NCI-H2171 treated with DMSO at 0.1 percent for 48 hours (cell line): ENCODE results near the gene TCERG1L.

Experiments used
- DNase-seq: peaks from one replicate; lab custom pipeline; 2025; lab: John Stamatoyannopoulos, UW

Gene TCERG1L

GRCh38 chr10:131067690-131068089, 243.8 kb downstream of the TCERG1L start:
- DNase-seq = no peak

- no peak for DNase-seq
Observed at GRCh38 chr10:131065673-131066305, 245.7 kb downstream of the TCERG1L start.

- no peak for DNase-seq
Observed at GRCh38 chr10:131063311-131063710, 248.2 kb downstream of the TCERG1L start.

GRCh38 chr10:131062621-131063260, 248.8 kb downstream of the TCERG1L start:
- no peak for DNase-seq

- DNase-seq = no peak
Observed at GRCh38 chr10:131061216-131061615, 250.3 kb downstream of the TCERG1L start.

GRCh38 chr10:131059881-131060280, 251.6 kb downstream of the TCERG1L start:
- DNase-seq = no peak

- no peak for DNase-seq
Observed at GRCh38 chr10:131058799-131059198, 252.7 kb downstream of the TCERG1L start.

- DNase-seq = no peak
Observed at GRCh38 chr10:131056781-131057180, 254.7 kb downstream of the TCERG1L start.

GRCh38 chr10:131056091-131056579, 255.4 kb downstream of the TCERG1L start:
- no peak for DNase-seq

GRCh38 chr10:131055437-131055836, 256.1 kb downstream of the TCERG1L start:
- no peak for DNase-seq

- no peak for DNase-seq
Observed at GRCh38 chr10:131053192-131053591, 258.3 kb downstream of the TCERG1L start.

GRCh38 chr10:131050162-131050766, 261.3 kb downstream of the TCERG1L start:
- no peak for DNase-seq

GRCh38 chr10:131049016-131049415, 262.5 kb downstream of the TCERG1L start:
- peak; percentile 40 for DNase-seq

GRCh38 chr10:131048606-131049005, 262.9 kb downstream of the TCERG1L start:
- no peak for DNase-seq

GRCh38 chr10:131047501-131047900, 264.0 kb downstream of the TCERG1L start:
- DNase-seq = no peak

GRCh38 chr10:131046194-131046593, 265.3 kb downstream of the TCERG1L start:
- no peak for DNase-seq

- DNase-seq = no peak
Observed at GRCh38 chr10:131044379-131045111, 267.0 kb downstream of the TCERG1L start.

GRCh38 chr10:131043039-131043691, 268.4 kb downstream of the TCERG1L start:
- peak; percentile 67 for DNase-seq
